Cortex of kidney (tissue), 1 donor: ENCODE measurements around the gene C1QTNF12.

ENCODE experiments used
- DNase-seq: peaks from one replicate; lab custom pipeline; 2025; lab: John Stamatoyannopoulos, UW

The C1QTNF12 gene

DNA sequence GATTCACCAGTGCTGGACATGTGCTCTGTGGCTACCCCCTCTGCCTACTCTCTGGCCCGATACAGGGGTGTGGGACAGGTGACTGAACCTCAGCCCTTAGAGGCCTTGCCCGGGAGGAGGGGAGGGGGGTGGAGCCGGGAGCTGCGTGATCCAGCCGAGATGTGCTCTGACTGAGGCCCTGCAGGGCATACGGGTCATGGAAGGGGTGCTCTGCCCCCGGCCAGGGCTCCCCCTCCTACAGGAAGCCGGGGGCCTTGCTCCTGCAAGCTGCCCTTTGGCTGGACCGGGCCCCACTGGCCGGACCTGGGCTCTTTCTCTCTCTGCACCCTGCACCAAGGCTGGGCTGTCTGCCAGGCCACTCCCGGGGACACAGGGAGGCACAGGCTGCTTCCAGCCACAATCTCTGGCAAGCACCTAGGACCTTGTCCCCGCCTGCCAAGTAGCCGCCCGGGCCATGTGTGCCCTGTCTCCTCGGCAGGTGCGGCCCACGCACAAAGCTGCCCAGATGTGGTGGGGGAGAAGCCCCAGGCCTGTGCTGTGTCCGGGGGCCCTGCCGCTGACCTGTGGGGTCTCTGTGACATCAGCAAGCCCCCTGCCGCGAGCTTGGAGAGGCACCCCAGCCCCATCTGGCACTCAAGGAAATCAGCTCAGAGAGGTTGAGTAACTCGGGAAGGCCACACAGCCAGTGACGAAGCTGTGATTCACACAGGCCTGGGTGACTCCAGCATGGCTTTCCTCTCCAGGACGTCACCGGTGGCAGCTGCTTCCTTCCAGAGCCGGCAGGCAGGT, 35.2 kb upstream of the C1QTNF12 start:
- DNase-seq: no peak

DNA sequence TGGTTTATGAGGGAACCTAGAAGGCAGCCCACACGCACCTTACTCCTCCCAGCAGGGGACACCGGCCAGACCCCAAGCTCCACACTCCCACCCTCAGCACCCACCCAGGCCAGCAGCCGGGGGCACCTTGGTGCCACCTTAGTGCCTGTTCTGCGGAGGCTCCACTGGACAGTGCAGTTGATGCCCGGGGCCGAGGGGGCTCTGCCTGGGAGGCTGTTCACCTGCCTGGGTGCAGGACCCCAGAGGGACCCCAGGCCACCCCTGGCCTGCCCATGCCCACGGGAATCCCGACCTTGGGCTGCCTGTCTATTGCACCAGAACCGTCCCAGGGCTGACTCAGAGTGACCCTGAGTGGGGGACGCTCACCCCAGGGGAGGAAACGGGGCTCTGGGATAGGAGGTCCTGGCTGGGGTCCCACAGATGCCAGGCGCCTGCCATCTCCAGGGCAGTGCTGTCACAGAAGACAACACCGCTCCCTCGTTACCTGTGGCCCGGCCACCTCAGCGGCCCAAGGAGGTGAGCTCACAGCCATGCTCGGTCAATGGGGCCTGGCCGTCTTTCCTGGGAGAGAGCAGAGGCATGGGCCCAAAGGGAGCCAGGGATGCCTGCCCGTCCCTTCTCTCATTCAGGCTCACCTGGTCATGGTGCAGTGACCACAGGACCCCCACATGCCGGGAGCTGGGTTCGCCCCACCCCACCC, 34.4 kb upstream of the C1QTNF12 start:
- DNase-seq: no peak

- no peak for DNase-seq
Observed at GRCh38 chr1:1279028-1279427, 32.5 kb upstream of the C1QTNF12 start.

GRCh38 chr1:1278620-1279019, 32.1 kb upstream of the C1QTNF12 start:
- no peak for DNase-seq

- no peak for DNase-seq
Observed at GRCh38 chr1:1275836-1276235, 29.3 kb upstream of the C1QTNF12 start.

DNA sequence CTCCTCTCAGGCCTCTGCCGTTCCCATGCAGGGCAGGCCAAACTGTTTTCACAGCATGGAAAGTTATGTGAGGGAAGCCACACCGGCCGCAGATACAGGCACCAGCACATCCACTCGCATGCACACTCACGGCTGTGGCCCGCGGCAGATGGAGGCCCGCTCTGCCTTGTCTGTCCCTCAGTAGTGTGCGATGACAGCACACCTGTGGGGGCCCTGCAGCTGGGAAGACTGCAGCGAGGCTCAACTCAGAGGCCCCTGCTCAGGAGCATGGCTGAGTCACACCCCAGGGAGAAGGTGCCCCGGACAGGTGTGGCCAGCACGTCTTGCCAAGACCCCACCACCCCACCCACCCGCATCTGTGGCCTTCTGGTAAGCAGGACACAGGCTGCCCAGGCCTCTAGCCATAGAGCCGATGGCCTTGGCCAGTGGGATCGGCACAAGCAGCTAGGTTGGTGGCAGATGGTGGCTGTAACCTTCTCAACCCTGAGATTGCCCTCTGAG, 28.5 kb upstream of the C1QTNF12 start:
- no peak for DNase-seq

DNA sequence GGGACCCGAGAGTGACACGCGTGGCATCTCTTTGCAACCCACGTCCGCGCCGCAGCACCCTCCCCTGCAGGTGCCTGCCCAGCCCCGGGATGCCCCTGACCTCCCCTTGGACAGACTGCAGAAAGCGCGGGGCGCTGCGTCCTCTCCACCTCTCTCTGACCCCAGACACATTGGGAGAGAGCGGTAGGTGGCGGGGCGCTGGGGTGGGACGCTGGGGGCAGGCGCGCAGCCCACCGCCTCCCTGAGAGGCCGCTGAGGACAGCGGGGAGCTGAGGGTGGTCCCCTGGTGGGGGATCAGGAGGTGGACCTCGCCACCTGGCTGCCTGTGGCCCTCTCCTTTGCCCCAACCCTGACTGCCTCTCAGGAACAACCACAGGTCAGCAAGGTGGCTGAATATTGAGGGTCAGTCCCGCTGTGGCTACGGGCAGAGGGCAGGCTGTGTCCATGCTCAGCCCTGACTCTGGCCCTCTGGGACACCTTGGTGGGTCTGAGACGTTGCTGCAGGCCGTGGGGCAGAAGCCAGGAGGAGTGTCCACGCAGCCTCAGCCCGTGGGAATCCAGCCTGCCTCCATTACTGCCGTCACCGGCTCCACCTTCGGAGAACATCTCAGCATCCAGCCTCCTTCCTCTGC, 27.9 kb upstream of the C1QTNF12 start:
- DNase-seq: no peak

- no peak for DNase-seq
Observed at GRCh38 chr1:1273512-1274298, 27.2 kb upstream of the C1QTNF12 start, which contains the start of gene UBE2J2. Gene UBE2J2, minus strand, starts transcription at chr1:1273854. Its CDS starts 5,862 bp downstream, at chr1:1267992.

- DNase-seq: no peak
Observed at GRCh38 chr1:1273209-1273511, 26.6 kb upstream of the C1QTNF12 start.

GRCh38 chr1:1272341-1273208, 26.1 kb upstream of the C1QTNF12 start:
- DNase-seq: no peak

- DNase-seq: no peak
Observed at GRCh38 chr1:1270813-1271212, 24.3 kb upstream of the C1QTNF12 start.

DNA sequence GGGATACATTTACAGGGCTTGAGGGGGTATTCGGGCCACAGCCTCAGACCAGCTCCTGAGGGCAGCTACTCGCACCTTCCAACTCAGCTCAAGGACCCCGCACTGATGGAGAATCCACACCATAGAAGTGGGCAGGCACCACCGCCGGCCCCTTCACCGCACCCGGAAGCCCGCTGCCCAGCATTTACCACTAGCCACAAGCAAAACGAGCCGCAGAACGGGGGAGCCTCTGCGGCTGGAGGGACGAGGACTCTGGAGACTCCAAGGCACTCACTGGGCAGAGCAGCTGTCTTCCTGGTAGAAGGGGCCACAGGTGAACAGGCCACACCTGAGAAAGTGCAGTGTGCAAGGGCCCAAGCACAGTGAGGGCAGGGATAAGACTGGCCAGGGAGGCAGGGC, 21.8 kb upstream of the C1QTNF12 start:
- DNase-seq: no peak

- DNase-seq: no peak
Observed at GRCh38 chr1:1267488-1268283, 21.2 kb upstream of the C1QTNF12 start.

GRCh38 chr1:1264868-1265272, 18.3 kb upstream of the C1QTNF12 start:
- no peak for DNase-seq

- no peak for DNase-seq
Observed at GRCh38 chr1:1264026-1264425, 17.5 kb upstream of the C1QTNF12 start.

- DNase-seq: no peak
Observed at GRCh38 chr1:1262758-1263157, 16.2 kb upstream of the C1QTNF12 start.

- no peak for DNase-seq
Observed at GRCh38 chr1:1262071-1262470, 15.5 kb upstream of the C1QTNF12 start.

DNA sequence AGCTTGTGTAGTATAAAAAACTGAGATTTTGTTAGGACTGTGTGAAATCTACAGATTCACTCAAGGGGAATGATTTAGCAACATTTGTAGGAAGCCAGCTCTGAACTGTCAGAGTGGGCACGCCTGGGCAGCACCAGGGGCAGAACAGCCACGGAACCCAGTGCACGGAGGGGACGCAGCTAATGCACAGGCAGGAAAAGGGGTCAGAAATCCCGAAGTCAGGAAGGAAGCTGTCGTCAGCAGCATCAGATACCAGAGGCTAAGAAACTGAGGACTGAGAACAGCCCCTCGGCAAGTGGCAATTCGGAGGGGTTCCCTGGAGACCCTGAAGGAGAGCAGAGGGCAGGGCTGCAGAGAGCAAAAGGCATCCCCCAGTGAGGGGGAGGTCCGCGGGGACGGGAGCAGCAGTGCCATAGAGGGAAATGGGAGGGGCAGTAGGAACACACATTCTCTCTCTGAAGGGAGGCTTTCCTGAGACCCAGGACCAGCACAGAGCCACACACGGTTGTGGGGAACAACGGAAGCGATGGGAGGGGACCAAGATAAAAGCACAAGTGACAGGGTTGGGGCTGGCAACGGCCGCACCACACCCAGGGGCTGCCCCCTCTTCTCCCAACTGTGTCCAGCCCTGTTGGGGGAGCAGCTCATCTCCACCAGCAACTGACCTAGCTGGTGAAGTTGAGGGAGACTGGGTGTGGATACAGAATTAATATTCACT, 14.5 kb upstream of the C1QTNF12 start:
- DNase-seq: no peak

- DNase-seq: no peak
Observed at GRCh38 chr1:1259951-1260600, 13.6 kb upstream of the C1QTNF12 start.
